Nephron progenitor cell (in vitro differentiated cells): ENCODE data around the gene APOF.
"Not testable (repeated sequence)": the region's sequence is repeated elsewhere in the genome, so short reads cannot be mapped to it uniquely, and the experiment has no call there.

Experiments
- DNase-seq: peaks from one replicate; pipeline ENCODE4 v3.0.0; 2021
- H3K27ac Mint-ChIP-seq: 2 replicates; pipeline ENCODE4 v1.8.0; 2021; ENCODE audit warnings: mild to moderate bottlenecking, moderate library complexity, mixed read lengths
- H3K27me3 Mint-ChIP-seq: 2 replicates; pipeline ENCODE4 v1.8.0; 2021; ENCODE audit warnings: mild to moderate bottlenecking, low read depth, mixed read lengths; ENCODE audit not compliant: poor library complexity
- H3K36me3 Mint-ChIP-seq: 2 replicates; pipeline ENCODE4 v1.8.0; 2021; ENCODE audit warnings: low read depth, mixed read lengths
- H3K4me1 Mint-ChIP-seq: 2 replicates; pipeline ENCODE4 v1.8.0; 2021; ENCODE audit warnings: mixed read lengths
- H3K4me3 Mint-ChIP-seq: 2 replicates; pipeline ENCODE4 v1.8.0; 2021; ENCODE audit warnings: mild to moderate bottlenecking, moderate library complexity, mixed read lengths
- H3K9me3 Mint-ChIP-seq: 2 replicates; pipeline ENCODE4 v1.8.0; 2021; ENCODE audit warnings: mild to moderate bottlenecking, moderate library complexity, mixed read lengths
- CTCF ChIP-seq: fragments of 200-600 bp; sonication (generic); IDR thresholded peaks from 2 replicates; pipeline ENCODE4 v1.5.0; 2021; ENCODE audit warnings: antibody characterized with exemption

The APOF gene

DNA sequence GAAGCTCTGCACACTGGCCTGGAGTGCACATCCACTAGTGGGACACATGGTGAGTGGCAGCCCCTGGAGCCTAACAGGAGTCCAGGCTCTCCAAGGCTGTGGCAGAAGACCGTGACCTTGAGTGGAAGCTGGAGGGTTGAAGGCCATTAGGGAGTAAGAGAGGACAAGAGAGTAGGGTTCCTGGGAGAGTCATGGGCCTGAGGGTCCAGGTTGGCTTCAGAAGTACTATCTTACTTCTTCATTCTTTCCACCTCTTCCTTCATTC is 23.6 kb downstream of the APOF start:
- no peak overlapping the region for H3K27ac Mint-ChIP-seq
- no peak overlapping the region for H3K4me3 Mint-ChIP-seq
- H3K4me1 Mint-ChIP-seq = peaks cover 6% of the 10 kb centered on the region
- peaks cover 11% of the 10 kb centered on the region for H3K36me3 Mint-ChIP-seq
- no peak for DNase-seq
- peaks cover 13% of the 10 kb centered on the region for H3K27me3 Mint-ChIP-seq
- no peak for TF ChIP-seq CTCF
- no peaks in the 10 kb centered on the region for H3K9me3 Mint-ChIP-seq

DNA sequence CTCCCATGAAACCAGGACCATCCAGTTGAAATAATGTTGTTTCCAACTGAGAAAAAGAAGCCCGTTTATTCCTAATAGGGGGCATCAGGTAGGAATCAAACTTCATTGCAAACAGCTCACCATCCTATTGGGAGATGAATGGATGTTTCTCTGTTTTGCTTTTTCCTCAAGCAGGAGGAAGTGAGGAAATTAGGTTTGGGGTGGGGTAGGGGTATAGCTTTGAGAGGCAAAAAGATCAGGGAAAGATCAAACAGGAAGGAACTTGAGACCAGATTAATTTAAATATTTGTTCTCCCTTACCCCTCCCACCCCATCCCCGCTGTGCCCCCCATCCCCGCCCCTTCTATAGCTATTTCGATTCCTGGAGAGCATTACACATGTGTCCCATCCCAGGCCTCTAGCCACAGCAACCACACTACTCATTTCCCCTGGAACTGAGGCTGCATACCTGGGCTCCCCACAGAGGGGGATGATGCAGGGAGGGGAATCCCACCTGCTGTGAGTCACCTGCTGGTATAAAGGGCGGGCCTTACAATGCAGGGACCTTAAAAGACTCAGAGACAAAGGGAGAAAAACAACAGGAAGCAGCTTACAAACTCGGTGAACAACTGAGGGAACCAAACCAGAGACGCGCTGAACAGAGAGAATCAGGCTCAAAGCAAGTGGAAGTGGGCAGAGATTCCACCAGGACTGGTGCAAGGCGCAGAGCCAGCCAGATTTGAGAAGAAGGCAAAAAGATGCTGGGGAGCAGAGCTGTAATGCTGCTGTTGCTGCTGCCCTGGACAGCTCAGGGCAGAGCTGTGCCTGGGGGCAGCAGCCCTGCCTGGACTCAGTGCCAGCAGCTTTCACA is 24.1 kb downstream of the APOF start, which contains the start of gene IL23A:
Gene IL23A, plus strand, starts transcription at position 577 of the 850 bp plus-strand sequence. Its CDS starts 161 bp downstream, at position 738.
- no peak within 1 kb of the TSS for H3K4me3 Mint-ChIP-seq
- TF ChIP-seq CTCF = no peak
- no peak within 1 kb of the TSS for H3K27ac Mint-ChIP-seq
- peaks cover 15% of the 10 kb centered on the region for H3K27me3 Mint-ChIP-seq
- peaks cover 8% of the 10 kb centered on the region for H3K4me1 Mint-ChIP-seq
- no peaks in the 10 kb centered on the region for H3K9me3 Mint-ChIP-seq
- DNase-seq = no peak
- peaks cover 5% of the 10 kb centered on the region for H3K36me3 Mint-ChIP-seq

DNA sequence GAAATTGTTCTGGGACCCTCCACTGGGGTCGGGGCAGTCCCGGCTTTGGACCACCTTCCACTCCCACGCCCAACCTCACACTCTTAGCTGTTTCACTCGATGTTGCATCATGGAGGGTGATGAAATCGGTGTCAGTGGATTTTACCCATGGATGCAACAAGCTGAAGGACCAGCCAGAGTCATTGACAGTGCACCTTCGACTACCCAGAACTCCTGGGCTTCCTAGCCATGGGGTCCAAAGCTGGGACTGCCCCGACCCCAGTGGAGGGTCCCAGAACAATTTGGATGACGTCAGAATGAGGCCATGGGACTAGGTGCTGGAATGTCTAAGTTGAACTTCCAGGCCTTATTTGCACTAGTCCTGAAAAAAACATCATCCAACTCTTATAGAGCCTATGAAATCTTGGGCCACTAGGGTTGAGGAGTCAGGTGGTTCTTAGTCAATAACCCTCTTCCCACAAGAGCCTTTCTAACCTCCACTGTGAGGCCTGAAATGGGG is 24.9 kb downstream of the APOF start:
- no peaks in the 10 kb centered on the region for H3K9me3 Mint-ChIP-seq
- no peak for DNase-seq
- H3K36me3 Mint-ChIP-seq = no peaks in the 10 kb centered on the region
- H3K27ac Mint-ChIP-seq = no peak overlapping the region
- peaks cover 15% of the 10 kb centered on the region for H3K27me3 Mint-ChIP-seq
- no peak for TF ChIP-seq CTCF
- no peak overlapping the region for H3K4me3 Mint-ChIP-seq
- H3K4me1 Mint-ChIP-seq = peaks cover 15% of the 10 kb centered on the region

DNA sequence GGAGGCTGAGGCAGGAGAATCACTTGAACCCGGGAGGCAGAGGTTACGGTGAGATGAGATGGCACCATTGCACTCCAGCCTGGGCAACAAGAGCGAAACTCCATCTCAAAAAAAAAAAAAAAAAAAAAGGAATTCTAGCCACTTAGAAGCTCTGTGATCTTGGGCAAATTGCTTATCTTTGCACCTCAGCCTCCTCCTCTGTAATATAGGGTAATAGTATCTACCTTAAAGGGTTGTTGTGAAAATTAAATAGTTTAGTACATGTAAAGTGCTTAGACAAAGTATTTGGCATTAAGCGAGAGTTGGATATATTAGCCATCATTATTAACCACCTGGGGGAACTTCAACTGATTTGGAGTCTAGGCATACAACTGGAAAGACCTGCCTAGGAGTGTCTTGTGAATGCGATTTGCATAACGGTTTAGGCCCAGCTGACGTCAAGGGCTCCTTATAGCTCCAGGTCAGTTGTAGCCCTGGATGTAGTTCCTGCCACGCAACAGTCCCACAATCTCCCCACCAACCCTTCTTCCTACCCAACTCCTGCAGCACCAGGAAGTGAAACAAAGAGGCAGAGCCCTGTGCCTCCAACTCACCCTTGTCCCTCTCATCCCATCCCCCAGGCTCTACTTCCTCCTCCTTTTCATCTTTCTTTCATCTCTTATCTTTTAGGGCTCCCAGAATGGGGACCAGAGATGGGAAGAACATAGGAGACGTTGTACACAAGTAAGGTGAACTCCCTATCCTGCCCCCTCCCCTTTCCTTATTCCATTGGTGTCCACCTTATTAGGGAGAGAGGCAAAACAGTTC is 26.1 kb downstream of the APOF start:
- no peak for TF ChIP-seq CTCF
- Mint-ChIP-seq H3K27me3 (peaks cover 15% of the 10 kb centered on the region), H3K27ac (no peak overlapping the region)

DNA sequence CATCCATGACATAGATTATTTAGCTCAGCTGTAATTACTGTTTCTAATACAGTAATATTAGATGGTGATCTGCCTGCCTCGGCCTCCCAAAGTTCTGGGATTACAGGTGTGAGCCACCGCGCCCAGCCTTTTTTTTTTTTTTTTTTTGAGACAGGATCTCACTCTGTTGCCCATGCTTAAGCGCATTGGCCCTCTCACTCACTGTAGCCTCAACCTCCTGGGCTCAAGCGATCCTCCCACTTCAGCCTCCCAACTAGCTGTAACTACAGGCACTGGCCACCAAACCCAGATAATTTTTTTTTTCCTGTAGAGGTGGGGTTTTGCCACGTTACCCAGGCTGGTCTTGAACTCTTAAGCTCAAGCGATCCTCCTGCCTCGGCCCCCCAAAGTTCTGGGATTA is 27.1 kb downstream of the APOF start:
- peaks cover 26% of the 10 kb centered on the region for H3K4me1 Mint-ChIP-seq
- DNase-seq, H3K4me3 Mint-ChIP-seq, H3K36me3 Mint-ChIP-seq, H3K9me3 Mint-ChIP-seq: not testable (repeated sequence)
- peak overlapping the region; percentile 36 for H3K27ac Mint-ChIP-seq
- H3K27me3 Mint-ChIP-seq = peaks cover 15% of the 10 kb centered on the region

More for the DNA sequence above, 26.1 kb downstream of the APOF start:
- Mint-ChIP-seq H3K36me3 (no peaks in the 10 kb centered on the region), H3K4me1 (peaks cover 26% of the 10 kb centered on the region), H3K9me3 (no peaks in the 10 kb centered on the region), H3K4me3 (no peak overlapping the region)
- no peak for DNase-seq

DNA sequence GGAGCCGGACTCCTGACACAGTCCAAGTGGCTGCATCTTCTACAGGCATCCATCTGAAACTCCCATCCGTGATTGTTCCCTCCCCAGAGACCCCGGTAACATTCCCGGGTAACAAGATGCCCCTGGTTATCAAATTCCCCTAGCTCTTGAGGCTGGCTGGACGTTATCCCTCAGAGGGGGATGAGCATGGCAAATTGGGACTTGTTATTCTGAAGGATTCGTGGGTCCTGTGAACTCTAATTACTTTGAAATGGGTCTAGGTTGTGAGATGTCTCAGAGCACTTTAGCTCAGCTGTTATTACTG is 28.2 kb downstream of the APOF start:
- H3K27ac Mint-ChIP-seq = peak overlapping the region; percentile 99
- no peak for TF ChIP-seq CTCF
- H3K27me3 Mint-ChIP-seq = peaks cover 15% of the 10 kb centered on the region
- no peaks in the 10 kb centered on the region for H3K36me3 Mint-ChIP-seq
- no peaks in the 10 kb centered on the region for H3K9me3 Mint-ChIP-seq
- peaks cover 26% of the 10 kb centered on the region for H3K4me1 Mint-ChIP-seq
- DNase-seq = no peak
- H3K4me3 Mint-ChIP-seq = peak overlapping the region; percentile 89
